ENCODE results near the gene RRP36.

- TF ChIP-seq, protein P1, sequence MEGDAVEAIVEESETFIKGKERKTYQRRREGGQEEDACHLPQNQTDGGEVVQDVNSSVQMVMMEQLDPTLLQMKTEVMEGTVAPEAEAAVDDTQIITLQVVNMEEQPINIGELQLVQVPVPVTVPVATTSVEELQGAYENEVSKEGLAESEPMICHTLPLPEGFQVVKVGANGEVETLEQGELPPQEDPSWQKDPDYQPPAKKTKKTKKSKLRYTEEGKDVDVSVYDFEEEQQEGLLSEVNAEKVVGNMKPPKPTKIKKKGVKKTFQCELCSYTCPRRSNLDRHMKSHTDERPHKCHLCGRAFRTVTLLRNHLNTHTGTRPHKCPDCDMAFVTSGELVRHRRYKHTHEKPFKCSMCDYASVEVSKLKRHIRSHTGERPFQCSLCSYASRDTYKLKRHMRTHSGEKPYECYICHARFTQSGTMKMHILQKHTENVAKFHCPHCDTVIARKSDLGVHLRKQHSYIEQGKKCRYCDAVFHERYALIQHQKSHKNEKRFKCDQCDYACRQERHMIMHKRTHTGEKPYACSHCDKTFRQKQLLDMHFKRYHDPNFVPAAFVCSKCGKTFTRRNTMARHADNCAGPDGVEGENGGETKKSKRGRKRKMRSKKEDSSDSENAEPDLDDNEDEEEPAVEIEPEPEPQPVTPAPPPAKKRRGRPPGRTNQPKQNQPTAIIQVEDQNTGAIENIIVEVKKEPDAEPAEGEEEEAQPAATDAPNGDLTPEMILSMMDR (IDR thresholded peaks at IDR 0.05): no peak
- no peak for TF ChIP-seq POLR2A (IDR thresholded peaks at IDR 0.05)
Measured at GRCh38 chr6:43045371-43045930, 24.0 kb downstream of the RRP36 start.
